Panc1 (cell line): ENCODE results near the gene PLEKHF1. TPM values are rescaled to one million over a fixed set of nuclear protein-coding genes. Genes with fewer than 3 reads are reported as not detected.

Source experiments
- ATAC-seq: fragments of 200-7000 bp; cut with Tn5 transposase; 2 replicates; pipeline ENCODE4 v1.9.1; 2020; ENCODE audit warnings: mild to moderate bottlenecking, moderate library complexity
- BruUV-seq: library from RNA; stranded (reverse); fragments of 400-500 nt; replicated peaks from 2 replicates; lab custom pipeline; 2021; lab: Mats Ljungman, UMichigan
- CTCF ChIA-PET: fragments of 300-600 bp; sonication (Branson Sonifier 250); formaldehyde crosslinking; loops from one replicate; lab custom pipeline; 2022; ENCODE audit warnings: antibody characterized with exemption; lab: Charles Lee
- POLR2A ChIA-PET: fragments of 300-600 bp; sonication (Branson Sonifier 250); formaldehyde crosslinking; loops from one replicate; lab custom pipeline; 2022; ENCODE audit warnings: antibody characterized with exemption; lab: Charles Lee
- DNase-seq: peaks from one replicate; pipeline ENCODE4 v3.0.0-alpha.2; 2010; ENCODE audit warnings: low read depth, low spot score
- H3K27ac ChIP-seq: 2 replicates; pipeline ENCODE4 v1.5.1; 2011; ENCODE audit warnings: mild to moderate bottlenecking, low read length, inconsistent platforms
- H3K27me3 ChIP-seq: fragments of 200-500 bp; sonication (Bioruptor generic); 2 replicates; pipeline ENCODE4 v1.6.0; 2014; ENCODE audit warnings: low read length, inconsistent platforms; ENCODE audit not compliant: control insufficient read depth, insufficient read depth
- H3K36me3 ChIP-seq: fragments of 200-500 bp; sonication (Bioruptor generic); 2 replicates; pipeline ENCODE4 v1.5.1; 2014; ENCODE audit warnings: inconsistent platforms, mild to moderate bottlenecking, low read length, moderate library complexity; ENCODE audit not compliant: control insufficient read depth, insufficient read depth
- H3K4me1 ChIP-seq: 2 replicates; pipeline ENCODE4 v1.5.1; 2011; ENCODE audit warnings: inconsistent platforms, mild to moderate bottlenecking, low read length, moderate library complexity; ENCODE audit not compliant: control insufficient read depth, insufficient read depth
- H3K4me3 ChIP-seq, 2 experiments: 2 replicates each; pipeline ENCODE4 v1.5.1; 2011 to 2012; ENCODE audit warnings: low read depth in 2 of 2, low read length in 2 of 2, mild to moderate bottlenecking in 2 of 2, inconsistent platforms in 1 of 2, moderate library complexity in 1 of 2
- H3K9me3 ChIP-seq: fragments of 200-500 bp; sonication (Bioruptor generic); 2 replicates; pipeline ENCODE4 v1.5.1; 2014; ENCODE audit warnings: low read depth, mild to moderate bottlenecking, inconsistent platforms, low read length, moderate library complexity; ENCODE audit not compliant: control insufficient read depth, insufficient read depth
- POLR2AphosphoS5 ChIP-seq: IDR thresholded peaks from 2 replicates; pipeline ENCODE4 v1.6.1; 2012; ENCODE audit warnings: mild to moderate bottlenecking, low read depth, low read length, moderate library complexity
- SIN3A ChIP-seq: IDR thresholded peaks from 2 replicates; pipeline ENCODE4 v1.6.1; 2012; ENCODE audit warnings: low read depth, mild to moderate bottlenecking, low read length, moderate library complexity, borderline replicate concordance; ENCODE audit not compliant: insufficient read depth
- TCF7L2 ChIP-seq: IDR thresholded peaks from 2 replicates; pipeline ENCODE4 v1.6.1; 2011; ENCODE audit warnings: mild to moderate bottlenecking, low read depth, low read length, inconsistent platforms
- in situ Hi-C: cut with HindIII; loops from 2 replicates; pipeline ENCODE4 v1.10.0; 2016; ENCODE audit warnings: low sequenced_read_pairs, low pct_unique_long_range_greater_than_20kb
- intact Hi-C: fragments of 100-400 bp; cut with micrococcal nuclease; formaldehyde crosslinking; loops from one replicate; pipeline ENCODE4 v1.10.0; 2022; ENCODE audit not compliant: unreplicated experiment
- total RNA-seq: library from RNA; stranded (reverse); gene quantifications from one replicate; pipeline ENCODE4 v1.2.1, GENCODE V29; 2021; ENCODE audit not compliant: unreplicated experiment
- TF ChIP-seq, protein P1 (sequence below), 2 experiments: IDR thresholded peaks; 2 replicates each; pipeline ENCODE4 v1.6.1; 2011 to 2012; ENCODE audit warnings: low read depth in 2 of 2, control low read depth in 1 of 2, low read length in 1 of 2, mild to moderate bottlenecking in 1 of 2, moderate library complexity in 1 of 2; ENCODE audit not compliant: insufficient read depth in 1 of 2
- TF ChIP-seq, protein P2 (sequence below): fragments of 450-650 bp; IDR thresholded peaks from 2 replicates; pipeline ENCODE4 v1.5.1; 2017; ENCODE audit warnings: mild to moderate bottlenecking

The PLEKHF1 gene
- total RNA-seq, 1 experiment from 2014 or later: 22.4 TPM

DNA sequence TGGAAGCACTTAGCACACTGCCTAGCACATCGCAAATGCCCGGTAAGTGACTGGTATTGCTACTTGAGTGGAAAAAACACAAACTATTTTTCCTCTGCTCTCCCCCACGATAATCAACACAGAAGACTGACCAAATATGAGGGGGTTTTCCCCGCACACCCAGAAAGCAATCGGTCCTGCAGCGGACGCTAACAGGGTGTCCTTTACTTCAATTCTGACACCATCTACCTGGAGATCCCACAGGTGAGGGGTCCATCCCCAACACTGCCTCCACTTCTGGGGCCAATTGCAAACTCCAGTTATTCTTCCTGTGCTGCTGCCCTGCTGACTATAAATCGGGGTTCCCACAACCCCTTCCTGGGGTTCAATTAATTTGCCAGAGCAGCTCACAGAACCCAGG, 26.2 kb upstream of the PLEKHF1 start:
- DNase-seq: no peak
- TF ChIP-seq, protein P1, sequence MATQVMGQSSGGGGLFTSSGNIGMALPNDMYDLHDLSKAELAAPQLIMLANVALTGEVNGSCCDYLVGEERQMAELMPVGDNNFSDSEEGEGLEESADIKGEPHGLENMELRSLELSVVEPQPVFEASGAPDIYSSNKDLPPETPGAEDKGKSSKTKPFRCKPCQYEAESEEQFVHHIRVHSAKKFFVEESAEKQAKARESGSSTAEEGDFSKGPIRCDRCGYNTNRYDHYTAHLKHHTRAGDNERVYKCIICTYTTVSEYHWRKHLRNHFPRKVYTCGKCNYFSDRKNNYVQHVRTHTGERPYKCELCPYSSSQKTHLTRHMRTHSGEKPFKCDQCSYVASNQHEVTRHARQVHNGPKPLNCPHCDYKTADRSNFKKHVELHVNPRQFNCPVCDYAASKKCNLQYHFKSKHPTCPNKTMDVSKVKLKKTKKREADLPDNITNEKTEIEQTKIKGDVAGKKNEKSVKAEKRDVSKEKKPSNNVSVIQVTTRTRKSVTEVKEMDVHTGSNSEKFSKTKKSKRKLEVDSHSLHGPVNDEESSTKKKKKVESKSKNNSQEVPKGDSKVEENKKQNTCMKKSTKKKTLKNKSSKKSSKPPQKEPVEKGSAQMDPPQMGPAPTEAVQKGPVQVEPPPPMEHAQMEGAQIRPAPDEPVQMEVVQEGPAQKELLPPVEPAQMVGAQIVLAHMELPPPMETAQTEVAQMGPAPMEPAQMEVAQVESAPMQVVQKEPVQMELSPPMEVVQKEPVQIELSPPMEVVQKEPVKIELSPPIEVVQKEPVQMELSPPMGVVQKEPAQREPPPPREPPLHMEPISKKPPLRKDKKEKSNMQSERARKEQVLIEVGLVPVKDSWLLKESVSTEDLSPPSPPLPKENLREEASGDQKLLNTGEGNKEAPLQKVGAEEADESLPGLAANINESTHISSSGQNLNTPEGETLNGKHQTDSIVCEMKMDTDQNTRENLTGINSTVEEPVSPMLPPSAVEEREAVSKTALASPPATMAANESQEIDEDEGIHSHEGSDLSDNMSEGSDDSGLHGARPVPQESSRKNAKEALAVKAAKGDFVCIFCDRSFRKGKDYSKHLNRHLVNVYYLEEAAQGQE (IDR thresholded peaks at IDR 0.05; ENCODE audit: insufficient read depth in 1 of 2, low read depth in 2 of 2, low read length in 1 of 2): no peak
- no peak for TF ChIP-seq TCF7L2
- no peak for TF ChIP-seq POLR2AphosphoS5
- TF ChIP-seq, protein P2, sequence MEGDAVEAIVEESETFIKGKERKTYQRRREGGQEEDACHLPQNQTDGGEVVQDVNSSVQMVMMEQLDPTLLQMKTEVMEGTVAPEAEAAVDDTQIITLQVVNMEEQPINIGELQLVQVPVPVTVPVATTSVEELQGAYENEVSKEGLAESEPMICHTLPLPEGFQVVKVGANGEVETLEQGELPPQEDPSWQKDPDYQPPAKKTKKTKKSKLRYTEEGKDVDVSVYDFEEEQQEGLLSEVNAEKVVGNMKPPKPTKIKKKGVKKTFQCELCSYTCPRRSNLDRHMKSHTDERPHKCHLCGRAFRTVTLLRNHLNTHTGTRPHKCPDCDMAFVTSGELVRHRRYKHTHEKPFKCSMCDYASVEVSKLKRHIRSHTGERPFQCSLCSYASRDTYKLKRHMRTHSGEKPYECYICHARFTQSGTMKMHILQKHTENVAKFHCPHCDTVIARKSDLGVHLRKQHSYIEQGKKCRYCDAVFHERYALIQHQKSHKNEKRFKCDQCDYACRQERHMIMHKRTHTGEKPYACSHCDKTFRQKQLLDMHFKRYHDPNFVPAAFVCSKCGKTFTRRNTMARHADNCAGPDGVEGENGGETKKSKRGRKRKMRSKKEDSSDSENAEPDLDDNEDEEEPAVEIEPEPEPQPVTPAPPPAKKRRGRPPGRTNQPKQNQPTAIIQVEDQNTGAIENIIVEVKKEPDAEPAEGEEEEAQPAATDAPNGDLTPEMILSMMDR: no peak
- TF ChIP-seq SIN3A: no peak
- Histone ChIP-seq H3K4me1 (no peaks in the 10 kb centered on the region), H3K36me3 (no peaks in the 10 kb centered on the region), H3K9me3 (no peaks in the 10 kb centered on the region), H3K27ac (no peak overlapping the region), H3K27me3 (no peaks in the 10 kb centered on the region), H3K4me3 (no peak overlapping the region)
- CTCF ChIA-PET: no interaction called here
- POLR2A ChIA-PET: no interaction called here
- BruUV-seq: no TSS peak
- intact Hi-C loops: no loop called here
- no peak for ATAC-seq
- in situ Hi-C loops: no loop called here

- Histone ChIP-seq H3K27me3 (no peaks in the 10 kb centered on the region), H3K27ac (no peak overlapping the region), H3K4me1 (peaks cover 1% of the 10 kb centered on the region), H3K36me3 (no peaks in the 10 kb centered on the region), H3K4me3 (no peak overlapping the region), H3K9me3 (no peaks in the 10 kb centered on the region)
- TF ChIP-seq, protein P2: no peak
- TF ChIP-seq, protein P1 (IDR thresholded peaks at IDR 0.05; ENCODE audit: insufficient read depth in 1 of 2, low read depth in 2 of 2, low read length in 1 of 2): no peak
- TF ChIP-seq SIN3A: no peak
- no peak for TF ChIP-seq TCF7L2
- no peak for TF ChIP-seq POLR2AphosphoS5
- POLR2A ChIA-PET: no interaction called here
- CTCF ChIA-PET: no interaction called here
- ATAC-seq (no peak), DNase-seq (no peak)
- in situ Hi-C loops: no loop called here
- intact Hi-C loops: no loop called here
- no TSS peak for BruUV-seq
Measured at GRCh38 chr19:29640231-29640630, 25.0 kb upstream of the PLEKHF1 start.
